Left kidney (tissue), 2 donors: ENCODE measurements around the gene TERT. TPM values are rescaled to one million over a fixed set of nuclear protein-coding genes. Genes with fewer than 3 reads are reported as not detected.
"Not testable (repeated sequence)": the region's sequence is repeated elsewhere in the genome, so short reads cannot be mapped to it uniquely, and the experiment has no call there.

ENCODE experiments used
- DNase-seq: peaks from one replicate; pipeline ENCODE4 v3.0.0-alpha.2; 2013
- polyA plus RNA-seq: library from polyadenylated mRNA; unstranded; fragments of 120-200 nt; gene quantifications from one replicate; pipeline ENCODE4 v1.2.1, GENCODE V29; 2013; ENCODE audit not compliant: insufficient read length

Gene TERT
- polyA plus RNA-seq, 1 donor: 0.33 TPM

DNA sequence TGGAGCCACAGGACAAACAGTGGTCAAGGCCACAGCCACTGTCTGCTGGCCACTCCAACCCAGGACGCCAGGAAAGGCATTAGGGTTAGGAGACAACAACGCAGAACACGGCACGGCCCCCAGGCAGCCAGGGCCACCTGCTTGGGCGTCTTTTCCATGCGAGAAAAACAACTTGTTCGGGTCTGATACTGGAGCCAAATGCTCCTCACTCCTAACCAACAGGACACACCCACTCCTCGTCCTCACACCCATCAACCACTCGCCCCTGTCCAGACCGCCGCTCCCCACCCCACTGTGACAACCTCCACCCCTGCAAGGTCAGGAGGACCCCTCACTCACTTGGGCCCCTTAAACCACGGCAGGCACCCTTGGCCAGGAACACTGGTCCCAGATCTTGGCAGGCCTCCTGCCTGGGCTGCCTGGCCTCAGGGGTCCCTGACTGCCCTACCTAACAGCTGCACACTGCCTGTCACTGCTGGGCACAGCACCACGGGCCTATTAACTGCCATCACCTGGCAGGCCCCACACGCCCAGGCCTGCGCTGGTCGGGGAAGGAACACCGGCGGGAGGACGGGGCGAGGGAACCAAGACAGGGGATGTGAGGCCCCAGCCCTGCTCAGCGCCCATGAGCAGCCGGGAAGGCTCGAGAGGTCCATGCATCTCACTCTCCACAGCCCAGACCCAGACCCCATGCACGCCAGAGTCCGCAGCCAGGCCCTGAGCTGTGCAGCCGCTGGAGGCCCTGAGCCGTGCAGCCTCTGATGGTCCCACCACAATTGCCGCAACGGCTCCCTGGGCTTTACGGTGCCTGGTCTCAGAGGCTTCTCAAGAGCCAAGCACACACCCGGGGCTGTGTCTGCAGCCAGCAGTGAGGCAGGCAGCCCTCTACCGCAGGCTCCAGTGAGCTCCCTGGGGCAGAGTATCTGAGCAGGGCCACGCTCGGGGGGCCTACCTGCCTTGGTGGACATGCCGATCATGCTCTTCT is 36.3 kb upstream of the TERT start:
- no peak for DNase-seq

DNA sequence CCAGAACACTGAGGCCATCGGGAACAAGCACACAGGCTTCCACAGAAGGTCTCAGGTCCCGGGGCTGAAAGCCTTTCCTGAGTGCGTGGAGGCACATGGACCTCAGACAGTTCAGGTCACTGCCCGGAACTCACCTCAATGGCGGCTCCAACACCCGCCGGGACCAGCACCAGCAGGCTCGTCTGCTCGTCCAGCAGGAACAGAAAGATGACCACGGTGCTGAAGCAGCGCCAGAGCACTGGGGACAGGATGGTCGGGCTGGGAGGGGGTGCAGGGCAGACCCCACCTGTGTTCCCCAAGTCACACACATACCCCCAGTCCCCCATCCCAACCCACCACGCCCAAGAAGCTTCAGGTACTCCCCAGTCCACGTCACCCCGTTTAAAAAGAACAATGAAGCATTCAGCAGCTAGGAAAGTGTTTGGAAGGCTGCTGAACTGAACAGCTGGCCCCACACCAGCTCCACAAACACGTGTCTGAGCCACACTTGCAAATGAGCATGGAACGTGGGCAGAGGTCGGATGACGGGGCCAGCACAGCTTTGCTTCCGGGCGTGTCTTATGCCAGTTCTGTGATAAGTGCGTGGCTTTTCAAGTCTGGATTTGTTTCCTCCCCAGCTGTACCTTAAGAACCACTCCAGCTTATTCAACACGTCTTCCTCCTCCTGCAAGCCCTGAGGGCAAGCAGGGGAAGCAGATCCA is 35.4 kb upstream of the TERT start:
- no peak for DNase-seq

DNA sequence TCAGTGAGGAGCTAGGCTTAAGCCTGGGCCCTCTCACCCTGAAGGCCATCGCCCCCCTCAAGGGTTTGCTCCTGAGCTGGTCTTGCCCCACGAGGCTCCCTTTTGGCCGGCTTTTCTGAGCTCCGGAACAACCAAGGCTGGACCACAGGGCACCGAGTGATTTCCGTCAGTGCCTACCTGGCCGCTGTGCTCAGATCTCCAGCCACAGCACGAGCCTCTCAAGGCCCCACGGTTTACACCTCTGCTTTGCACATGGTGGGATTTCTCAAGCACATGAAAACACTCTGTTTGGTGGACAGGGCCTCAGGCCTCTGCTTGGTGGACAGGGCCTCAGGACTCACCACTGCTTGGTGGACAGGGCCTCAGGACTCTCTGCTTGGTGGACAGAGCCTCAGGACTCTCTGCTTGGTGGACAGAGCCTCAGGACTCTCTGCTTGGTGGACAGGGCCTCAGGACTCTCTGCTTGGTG is 34.3 kb upstream of the TERT start:
- no peak for DNase-seq

DNA sequence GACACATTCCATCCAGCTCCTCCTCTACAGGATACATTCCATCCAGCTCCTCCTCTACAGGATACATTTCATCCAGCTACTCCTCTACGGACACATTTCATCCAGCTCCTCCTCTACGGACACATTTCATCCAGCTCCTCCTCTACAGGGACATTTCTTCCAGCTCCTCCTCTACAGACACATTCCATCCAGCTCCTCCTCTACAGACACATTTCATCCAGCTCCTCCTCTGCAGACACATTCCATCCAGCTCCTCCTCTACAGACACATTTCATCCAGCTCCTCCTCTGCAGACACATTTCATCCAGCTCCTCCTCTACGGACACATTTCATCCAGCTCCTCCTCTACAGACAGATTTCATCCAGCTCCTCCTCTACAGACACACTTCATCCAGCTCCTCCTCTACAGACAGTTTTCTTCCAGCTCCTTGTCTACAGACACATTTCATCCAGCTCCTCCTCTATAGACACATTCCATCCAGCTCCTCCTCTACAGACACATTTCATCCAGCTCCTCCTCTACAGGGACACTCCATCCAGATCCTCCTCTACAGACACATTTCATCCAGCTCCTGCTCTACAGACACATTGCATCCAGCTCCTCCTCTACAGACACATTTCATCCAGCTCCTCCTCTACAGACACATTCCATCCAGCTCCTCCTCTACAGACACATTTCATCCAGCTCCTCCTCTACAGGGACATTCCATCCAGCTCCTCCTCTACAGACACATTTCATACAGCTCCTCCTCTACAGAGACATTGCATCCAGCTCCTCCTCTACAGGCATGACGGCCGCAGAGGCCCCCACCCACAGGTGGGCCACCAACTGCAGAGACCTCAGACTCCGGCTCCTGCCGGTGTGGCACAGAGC is 33.6 kb upstream of the TERT start:
- not testable (repeated sequence) for DNase-seq

DNA sequence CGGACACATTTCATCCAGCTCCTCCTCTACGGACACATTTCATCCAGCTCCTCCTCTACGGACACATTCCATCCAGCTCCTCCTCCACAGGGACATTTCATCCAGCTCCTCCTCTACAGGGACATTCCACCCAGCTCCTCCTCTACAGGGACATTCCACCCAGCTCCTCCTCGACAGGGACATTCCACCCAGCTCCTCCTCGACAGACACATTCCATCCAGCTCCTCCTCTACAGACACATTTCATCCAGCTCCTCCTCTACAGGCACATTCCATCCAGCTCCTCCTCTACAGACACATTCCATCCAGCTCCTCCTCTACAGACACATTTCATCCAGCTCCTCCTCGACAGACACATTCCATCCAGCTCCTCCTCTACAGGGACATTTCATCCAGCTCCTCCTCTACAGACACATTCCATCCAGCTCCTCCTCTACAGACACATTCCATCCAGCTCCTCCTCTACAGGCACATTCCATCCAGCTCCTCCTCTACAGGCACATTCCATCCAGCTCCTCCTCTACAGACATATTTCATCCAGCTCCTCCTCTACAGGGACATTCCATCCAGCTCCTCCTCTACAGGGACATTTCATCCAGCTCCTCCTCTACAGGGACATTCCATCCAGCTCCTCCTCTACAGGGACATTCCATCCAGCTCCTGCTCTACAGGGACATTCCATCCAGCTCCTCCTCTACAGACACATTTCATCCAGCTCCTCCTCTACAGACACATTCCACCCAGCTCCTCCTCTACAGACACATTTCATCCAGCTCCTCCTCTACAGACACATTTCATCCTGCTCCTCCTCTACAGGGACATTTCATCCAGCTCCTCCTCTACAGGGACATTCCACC is 32.3 kb upstream of the TERT start:
- DNase-seq: not testable (repeated sequence)

DNA sequence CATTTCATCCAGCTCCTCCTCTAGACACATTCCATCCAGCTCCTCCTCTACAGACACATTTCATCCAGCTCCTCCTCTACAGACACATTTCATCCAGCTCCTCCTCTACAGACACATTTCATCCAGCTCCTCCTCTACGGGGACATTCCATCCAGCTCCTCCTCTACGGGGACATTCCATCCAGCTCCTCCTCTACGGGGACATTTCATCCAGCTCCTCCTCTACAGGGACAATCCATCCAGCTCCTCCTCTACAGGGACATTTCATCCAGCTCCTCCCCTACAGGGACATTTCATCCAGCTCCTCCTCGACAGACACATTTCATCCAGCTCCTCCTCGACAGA is 31.6 kb upstream of the TERT start:
- DNase-seq: not testable (repeated sequence)

DNA sequence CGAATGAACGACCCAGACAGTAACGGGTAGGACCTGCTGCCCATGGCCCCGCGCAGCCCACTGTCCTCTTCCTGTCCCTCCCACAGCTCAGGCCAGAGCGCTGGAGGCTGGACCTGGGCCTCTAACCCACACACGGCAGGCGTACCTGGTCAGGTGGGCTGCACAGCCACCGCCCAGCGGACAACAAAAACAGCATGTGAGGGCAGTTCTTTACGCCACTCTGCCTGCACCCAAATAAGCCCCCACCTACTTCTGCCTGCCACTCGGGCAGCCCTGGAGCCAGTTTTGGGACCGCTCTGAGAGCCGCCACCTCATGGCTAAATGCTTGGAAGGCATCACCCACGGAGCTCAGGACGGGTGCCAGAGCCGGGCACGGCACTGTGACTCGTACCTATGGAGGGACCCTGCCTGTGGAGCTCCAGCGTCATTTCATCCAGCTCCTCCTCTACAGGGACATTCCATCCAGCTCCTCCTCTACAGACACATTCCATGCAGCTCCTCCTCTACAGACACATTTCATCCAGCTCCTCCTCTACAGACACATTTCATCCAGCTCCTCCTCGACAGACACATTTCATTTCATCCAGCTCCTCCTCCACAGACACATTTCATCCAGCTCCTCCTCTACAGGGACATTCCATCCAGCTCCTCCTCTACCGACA is 31.1 kb upstream of the TERT start:
- no peak for DNase-seq

DNA sequence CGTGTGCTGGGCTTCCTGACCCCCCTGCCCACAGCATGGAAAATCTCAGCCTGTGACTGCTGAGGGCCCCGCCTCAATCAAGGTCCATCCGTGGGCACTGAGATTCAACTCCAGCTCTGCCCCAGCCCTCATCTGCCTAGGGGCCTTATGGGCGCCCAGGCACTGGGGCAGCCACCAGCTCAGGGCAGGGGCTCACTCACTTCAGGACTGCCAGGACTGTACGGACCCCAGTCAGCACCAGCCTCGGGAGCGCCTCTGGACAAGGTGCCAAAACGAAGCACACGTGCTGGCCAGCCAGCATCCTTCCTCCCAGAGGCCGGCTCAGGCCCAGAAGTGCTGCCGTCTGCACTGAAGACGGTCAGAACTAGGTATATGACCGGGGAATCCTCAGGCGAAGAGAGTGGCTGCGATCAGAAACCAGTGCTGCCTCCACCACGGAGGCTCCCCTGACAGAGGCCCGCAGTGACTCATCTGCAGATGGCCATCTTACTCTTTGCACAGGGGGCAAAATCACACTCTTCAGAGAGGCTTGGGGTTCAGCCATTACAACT is 30.4 kb upstream of the TERT start:
- no peak for DNase-seq

DNA sequence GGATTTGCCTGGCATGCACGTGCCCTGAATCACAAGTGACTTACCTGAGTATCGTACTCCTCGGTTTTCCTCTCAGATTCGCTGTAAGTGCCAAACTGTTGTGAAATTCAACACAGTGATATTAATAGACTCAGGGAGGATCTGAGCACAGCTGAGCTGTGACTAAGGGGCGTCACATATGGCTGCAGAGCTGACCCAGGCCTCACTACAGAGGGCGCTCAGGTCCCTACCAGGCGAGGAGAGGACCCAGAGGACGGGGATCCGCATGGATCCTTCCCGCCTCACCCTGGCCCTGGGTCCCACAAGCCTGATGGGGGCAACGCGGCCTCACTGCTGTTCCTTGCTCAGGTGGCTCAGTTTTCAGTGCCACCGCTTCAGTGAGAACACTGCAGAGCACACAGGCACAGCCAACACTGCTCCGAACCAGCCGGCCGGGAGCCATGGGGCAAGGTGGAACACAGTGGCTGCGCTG is 29.9 kb upstream of the TERT start:
- no peak for DNase-seq

DNA sequence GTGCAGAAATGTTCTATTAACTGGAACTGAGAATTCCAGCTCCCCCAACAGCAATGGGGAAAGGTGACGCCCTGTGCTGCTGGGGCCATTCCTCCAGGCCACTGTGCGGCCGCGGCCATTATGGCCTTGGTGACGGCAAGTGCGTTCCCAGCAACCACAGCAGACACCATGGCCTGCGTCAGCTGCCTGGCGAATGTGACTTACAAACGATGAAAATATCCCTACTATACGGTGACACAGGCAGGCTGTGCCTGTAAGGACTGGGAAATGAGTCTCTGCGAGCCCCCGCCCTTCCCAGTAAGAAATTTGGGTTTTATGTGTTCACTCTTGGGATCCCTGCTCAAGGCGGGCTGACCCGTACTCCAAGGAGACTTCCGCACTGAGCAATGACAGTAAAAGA is 29.4 kb upstream of the TERT start:
- DNase-seq: no peak

DNA sequence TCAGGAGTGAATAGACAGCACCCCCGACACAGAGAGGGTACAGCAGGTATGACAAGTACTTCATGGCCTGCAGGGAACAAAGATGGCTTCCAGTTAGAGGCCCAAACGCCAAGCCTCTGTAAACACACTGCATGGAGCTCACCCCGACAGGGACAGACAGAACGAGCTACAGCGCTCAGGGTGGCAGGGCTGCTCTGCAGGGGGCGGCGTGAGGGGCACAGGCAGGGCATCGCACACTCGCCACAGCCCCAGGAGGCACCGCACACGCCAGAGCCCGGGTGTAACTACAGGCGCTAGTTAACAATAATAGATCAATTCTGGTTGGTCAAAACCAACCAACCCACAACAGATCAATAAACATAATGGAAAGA is 28.9 kb upstream of the TERT start:
- DNase-seq: no peak

DNA sequence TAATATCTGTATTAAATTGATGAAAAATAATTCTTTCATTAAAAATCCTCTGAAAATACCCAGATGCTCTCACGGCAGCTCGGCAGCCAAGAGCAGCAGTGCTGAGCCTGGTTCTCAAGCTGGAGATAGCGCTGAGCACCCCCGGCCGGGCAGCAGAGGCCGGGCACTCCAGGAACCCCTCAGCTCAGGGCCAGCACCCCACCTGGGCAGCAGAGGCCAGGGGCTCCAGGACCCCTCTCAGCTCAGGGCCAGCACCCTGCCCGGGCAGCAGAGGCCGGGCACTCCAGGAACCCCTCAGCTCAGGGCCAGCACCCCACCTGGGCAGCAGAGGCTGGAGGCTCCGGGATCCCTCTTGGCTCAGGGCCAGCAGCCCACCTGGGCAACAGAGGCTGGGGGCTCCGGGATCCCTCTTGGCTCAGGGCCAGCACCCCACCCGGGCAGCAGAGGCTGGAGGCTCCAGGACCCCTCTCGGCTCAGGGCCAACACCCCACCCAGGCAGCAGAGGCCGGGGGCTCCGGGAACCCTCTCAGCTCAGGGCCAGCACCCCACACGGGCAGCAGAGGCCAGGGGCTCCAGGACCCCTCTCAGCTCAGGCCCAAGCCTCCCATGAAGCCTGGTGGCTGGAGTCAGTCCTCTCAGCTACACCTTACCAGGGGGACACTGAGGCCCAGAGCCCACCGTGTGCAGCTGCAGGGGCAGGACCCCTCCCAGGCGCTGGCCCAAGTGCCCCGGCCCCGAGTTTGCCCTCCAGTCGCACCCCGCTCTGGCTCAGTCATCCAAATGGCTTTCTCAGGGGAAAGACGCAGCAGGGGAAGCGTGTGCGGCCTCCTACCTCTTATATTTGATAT is 28.3 kb upstream of the TERT start:
- DNase-seq: no peak

DNA sequence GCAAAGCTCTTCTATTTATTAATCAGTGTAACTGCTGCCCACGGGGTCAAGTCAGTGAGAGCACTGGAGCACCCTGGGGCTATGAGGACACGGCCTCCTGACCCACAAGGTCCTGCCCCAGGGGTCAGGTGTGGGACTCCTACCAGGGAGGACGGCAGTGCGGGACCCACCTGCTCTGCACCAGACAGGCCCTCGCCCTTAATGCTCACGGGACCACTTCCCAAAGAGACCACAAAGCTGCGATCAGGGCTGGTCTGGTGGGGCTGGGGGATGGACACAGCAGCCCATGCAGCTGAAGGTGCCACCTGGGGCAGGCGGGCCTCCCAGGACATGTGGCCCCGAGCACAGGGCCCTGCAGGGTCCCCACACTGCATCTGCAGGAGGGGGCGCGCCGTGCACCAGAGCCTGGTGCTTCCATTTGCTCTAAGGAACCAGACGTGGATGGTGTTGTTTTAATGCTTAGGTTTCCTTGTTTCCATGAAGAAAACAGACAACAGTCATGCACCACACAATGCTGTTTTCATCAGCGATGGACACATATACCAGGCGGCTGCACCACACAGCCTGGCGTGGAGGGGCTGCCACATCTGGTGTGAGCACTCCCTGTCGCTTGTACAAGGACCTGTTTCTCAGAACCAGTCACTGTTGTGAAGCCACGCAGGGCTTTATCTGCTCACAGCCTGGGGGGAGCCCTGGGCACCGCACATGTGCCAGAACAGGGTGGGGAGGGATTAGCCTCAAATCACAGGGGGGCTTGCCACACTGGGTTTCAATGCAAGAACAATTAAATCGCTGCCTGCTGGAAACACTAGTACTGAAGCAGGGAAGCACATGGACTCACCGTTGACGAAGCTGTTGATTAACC is 27.4 kb upstream of the TERT start:
- DNase-seq: no peak

DNA sequence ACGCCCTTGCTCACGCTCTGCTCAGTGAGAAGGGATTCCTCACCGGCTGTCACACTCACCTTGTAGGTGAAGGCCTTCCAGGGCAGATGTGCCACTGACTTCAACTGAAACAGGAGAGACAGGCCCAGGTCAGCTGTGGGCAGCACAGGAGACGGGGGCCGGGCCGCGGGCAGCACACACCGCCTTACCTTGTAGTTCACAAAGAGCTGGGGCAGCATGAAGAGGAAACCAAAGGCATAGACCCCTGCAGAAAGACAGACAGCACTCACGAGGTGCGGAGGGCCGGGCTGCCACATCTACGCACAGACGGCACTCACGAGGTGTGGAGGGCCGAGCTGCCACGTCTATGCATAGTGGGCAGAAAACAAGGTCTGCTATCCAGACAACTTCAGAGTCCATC is 26.7 kb upstream of the TERT start:
- DNase-seq: no peak

DNA sequence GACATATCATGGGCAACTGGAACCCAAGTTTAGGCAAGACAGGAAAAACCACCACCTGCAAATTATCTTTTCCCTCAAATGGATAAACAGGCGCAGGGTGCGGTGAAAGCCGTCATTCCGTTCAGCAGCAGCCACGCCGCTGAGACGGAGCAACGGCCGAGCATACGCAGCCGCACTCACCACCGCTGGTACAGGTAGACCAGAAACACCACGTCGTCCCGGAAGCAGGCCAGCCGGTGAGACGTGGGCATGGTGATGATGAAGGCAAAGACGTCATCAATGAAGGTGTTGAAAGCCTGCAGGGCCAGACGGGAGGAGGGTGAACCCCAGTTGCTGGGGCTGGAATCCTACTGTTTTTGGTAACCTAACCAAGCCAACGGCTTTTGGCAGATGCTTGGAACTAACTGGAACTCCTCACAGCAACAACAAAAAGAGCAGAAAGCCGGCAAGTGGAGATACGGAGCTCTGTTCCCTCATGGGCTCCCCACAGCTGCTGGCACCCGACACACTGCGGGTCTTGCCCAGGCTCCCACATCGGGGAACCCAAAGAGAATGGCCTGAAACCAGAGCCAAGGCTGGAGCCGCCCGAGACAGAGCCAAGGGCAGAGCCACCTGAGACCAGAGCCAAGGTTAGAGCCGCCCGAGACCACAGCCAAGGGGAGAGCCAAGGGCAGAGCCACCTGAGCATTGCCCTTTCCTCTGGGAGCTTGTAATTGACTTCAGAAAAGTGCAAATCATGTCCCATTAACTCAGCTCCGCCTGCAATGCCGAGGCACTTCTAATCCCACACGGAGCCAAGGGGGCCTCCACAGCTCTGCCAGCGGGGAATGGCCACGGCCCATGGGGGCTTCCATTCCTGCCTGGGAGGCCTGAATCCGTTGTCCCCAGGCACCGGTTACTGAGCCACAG is 25.8 kb upstream of the TERT start:
- DNase-seq: no peak

DNA sequence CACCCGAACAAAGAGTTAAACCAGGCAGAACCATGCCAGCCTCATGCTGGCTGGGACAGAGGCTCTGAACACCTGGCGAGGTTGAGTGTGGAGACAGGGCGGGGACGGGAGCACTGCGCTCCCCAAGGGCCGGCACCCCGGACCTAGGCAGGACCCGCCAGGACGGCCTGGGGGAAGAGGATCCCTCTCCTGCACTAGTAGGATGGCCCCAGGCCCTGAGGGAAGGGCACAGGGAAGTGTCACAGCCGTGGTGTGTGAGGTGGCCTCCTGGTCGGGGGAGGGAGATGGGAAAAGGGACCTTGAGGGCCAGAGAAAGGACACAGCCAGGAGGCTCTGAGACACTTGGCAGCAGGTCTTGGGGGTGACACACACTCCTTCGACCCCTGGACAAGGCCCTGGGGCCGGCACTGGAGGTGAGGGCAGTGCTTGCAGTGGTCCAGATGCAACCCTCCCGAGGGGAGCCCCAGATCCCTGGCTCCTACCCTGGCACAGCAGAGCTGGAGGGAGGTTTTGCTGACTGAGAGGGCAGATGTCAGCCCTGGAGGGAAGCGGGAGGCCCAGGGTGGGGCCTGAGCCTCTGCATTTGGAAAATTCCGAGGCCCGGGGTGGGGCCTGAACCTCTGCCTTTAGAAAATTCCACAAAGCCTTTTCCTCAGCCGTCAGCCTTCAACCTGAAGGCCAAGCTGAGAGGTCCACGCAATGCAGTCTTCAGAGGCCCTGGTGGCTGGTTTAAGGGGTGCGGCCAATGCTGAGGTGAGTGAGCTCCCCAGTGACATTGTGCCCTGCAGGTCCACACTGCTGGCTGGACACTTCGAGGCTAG is 24.8 kb upstream of the TERT start:
- no peak for DNase-seq
